ENCODE results near the gene TGFBI.

Gene TGFBI

GRCh38 chr5:136056336-136056735 is 27.5 kb downstream of the TGFBI start:
- H3K4me3 ChIP-seq (ENCODE audit: low read depth, low read length): no peak overlapping the region
- no peak for TF ChIP-seq CTCF (IDR thresholded peaks at IDR 0.05; ENCODE audit: borderline replicate concordance, insufficient read depth, low read depth, low read length)

DNA sequence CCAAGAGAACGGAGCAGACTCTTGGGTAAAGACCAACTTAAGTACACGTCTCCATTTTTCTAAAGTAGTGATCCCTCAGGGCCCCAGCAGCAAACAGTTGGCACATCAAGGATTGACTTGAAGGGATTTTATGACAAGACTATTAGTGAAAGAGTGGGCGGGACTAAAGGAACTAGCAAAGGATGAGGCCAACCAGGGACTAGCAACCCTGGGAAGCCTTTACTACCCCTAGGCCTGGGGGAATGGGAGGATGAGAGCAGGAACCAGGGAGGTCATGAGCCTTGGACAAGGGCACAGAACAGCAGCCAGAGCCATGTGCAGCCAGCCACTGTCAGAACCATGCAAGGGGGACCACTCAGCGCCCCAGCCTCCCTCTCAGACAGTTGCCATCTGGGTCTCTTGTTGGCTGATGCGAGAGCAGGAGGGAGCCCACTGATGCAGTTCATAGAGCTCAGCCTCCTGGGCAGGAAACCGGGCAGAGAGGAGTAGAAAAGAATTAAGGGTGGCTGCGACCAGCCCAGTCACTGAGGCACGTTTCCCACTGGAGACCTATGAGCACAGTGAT is 28.1 kb downstream of the TGFBI start:
- no peak for TF ChIP-seq CTCF (IDR thresholded peaks at IDR 0.05; ENCODE audit: borderline replicate concordance, insufficient read depth, low read depth, low read length)
- H3K4me3 ChIP-seq (ENCODE audit: low read depth, low read length): no peak overlapping the region

- TF ChIP-seq CTCF (IDR thresholded peaks at IDR 0.05; ENCODE audit: borderline replicate concordance, insufficient read depth, low read depth, low read length): no peak
- H3K4me3 ChIP-seq (ENCODE audit: low read depth, low read length): no peak overlapping the region
Measured at GRCh38 chr5:136057401-136058038, 28.7 kb downstream of the TGFBI start.

DNA sequence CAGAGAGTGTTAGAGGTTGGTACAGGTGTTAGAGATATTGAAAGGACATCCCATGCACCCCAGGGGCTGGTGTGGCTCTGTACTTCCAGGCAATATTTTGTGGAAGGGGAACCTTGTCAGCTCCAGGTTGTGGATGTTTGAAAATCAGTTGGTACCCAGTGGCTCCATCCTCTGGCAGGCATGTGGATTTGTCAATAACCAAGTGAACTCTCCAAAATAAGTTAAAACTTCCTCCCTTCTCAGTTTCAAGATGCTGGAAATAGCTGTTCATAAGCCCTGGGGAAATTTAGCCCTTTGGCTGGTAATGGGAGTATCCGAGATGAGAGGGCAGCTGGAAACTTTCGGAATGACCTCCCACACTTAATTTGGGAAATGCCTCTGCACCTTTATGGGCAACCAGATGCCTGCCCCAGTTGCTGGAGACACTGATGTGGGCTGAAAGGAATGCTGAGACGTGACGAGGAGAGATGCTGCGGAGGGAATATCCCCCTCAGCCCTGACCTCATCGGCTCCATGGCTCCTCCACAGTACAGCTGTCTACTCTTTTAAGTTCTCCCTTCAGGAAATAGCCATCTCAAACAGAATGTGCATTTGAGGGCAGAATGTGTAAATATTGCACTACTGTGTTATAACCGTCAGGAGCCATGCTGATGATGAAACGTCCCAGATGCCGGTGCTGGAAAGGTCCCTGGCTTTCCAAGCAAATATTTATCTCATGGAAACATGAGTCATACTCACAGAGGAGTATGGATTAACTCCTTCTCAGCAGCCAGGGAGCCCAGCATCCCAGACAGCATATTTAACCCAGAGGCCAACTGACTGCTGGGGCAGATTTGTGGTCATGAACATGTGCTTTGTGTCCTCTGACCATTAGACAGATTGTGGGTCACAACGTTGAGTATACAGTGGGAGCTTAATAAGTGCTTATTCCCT is 29.5 kb downstream of the TGFBI start:
- no peak for TF ChIP-seq CTCF (IDR thresholded peaks at IDR 0.05; ENCODE audit: borderline replicate concordance, insufficient read depth, low read depth, low read length)
- no peak overlapping the region for H3K4me3 ChIP-seq (ENCODE audit: low read depth, low read length)

DNA sequence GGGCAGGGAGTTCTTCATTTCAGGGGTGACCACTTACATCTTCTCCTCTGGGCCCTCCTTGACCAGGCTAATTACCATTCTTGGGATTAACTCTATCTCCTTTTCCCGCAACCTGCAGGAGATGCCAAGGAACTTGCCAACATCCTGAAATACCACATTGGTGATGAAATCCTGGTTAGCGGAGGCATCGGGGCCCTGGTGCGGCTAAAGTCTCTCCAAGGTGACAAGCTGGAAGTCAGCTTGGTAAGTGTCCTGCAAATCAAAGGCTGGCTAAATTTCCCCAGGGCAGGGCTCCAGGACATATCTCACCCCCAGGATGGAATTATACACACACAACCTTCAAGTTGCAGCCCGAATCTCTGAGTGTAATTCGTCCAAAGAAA is 30.2 kb downstream of the TGFBI start:
- H3K4me3 ChIP-seq (ENCODE audit: low read depth, low read length): no peak overlapping the region
- TF ChIP-seq CTCF (IDR thresholded peaks at IDR 0.05; ENCODE audit: borderline replicate concordance, insufficient read depth, low read depth, low read length): no peak

DNA sequence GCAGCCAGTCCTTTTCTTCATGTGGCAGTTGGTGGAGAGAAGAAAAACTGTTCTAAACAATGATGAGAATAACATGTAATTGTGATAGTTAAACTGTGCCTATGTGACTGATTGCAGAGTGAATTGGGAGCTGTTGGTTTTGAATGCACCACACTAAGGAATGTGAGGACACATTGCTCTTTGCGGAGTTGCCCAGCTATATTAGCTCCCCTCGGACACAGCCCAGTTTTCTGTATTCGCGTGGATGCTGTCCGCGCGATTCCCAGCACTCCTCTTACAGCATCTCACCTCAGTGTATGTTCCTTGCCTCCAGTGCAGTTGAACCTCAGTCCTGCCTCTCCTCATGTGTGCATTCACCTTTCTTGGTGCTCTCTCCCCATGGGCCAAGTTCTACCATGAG is 32.2 kb downstream of the TGFBI start:
- H3K4me3 ChIP-seq (ENCODE audit: low read depth, low read length): no peak overlapping the region
- no peak for TF ChIP-seq CTCF (IDR thresholded peaks at IDR 0.05; ENCODE audit: borderline replicate concordance, insufficient read depth, low read depth, low read length)

All from GM12875 (cell line).